Neural progenitor cell (in vitro differentiated cells): ENCODE results near the gene ODAPH.

Experiments used
- CTCF ChIP-seq: fragments of 200-600 bp; sonication (generic); IDR thresholded peaks from 2 replicates; pipeline ENCODE4 v1.5.1; 2017; ENCODE audit warnings: antibody characterized with exemption, mild to moderate bottlenecking
- EZH2 ChIP-seq: fragments of 200-600 bp; sonication (generic); IDR thresholded peaks from 2 replicates; pipeline ENCODE4 v1.6.1; 2017; ENCODE audit warnings: antibody characterized with exemption, mild to moderate bottlenecking, moderate library complexity
- EZH2phosphoT487 ChIP-seq: fragments of 200-600 bp; sonication (generic); IDR thresholded peaks from 2 replicates; pipeline ENCODE4 v1.6.1; 2017; ENCODE audit warnings: antibody characterized with exemption

- TF ChIP-seq CTCF, result peak; percentile 12
- TF ChIP-seq EZH2phosphoT487, result no peak
- no peak for TF ChIP-seq EZH2
Observed at GRCh38 chr4:75514131-75514948, 41.5 kb upstream of the ODAPH start, which contains the start of the genes RCHY1 and THAP6.
